ENCODE results near the gene RGR. TPM values are rescaled to one million over a fixed set of nuclear protein-coding genes. Genes with fewer than 3 reads are reported as not detected.

RGR gene
- total RNA-seq, 1 experiment from 2014 or later: not detected

DNA sequence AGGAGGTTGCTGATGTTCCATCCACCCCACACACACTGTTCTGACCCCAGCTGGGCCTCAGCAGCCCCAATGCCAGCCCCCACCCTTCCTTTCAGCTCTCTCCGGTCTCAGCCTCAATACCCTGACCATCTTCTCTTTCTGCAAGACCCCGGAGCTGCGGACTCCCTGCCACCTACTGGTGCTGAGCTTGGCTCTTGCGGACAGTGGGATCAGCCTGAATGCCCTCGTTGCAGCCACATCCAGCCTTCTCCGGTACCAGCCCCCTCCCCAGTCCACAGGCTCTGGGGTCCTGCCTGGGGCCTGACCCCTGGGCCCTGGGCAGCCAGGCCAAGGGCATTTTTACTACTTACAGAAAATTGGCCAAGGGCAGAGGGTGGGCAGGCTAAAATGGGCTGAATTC, 2.6 kb downstream of the RGR start:
- ChIA-PET POLR2A (no interaction called here), CTCF (no interaction called here)
- DNase-seq: no peak
- Histone ChIP-seq H3K4me1 (no peaks in the 10 kb centered on the region), H3K36me3 (ENCODE audit: control insufficient read depth, insufficient read depth, low read length) (no peaks in the 10 kb centered on the region), H3K27me3 (replicated peaks; ENCODE audit: control insufficient read depth, insufficient read depth, low read length) (peaks cover 3% of the 10 kb centered on the region), H3K9me3 (no peaks in the 10 kb centered on the region), H3K4me3 (ENCODE audit: low read depth, low read length) (no peak overlapping the region)
- H3K27ac Mint-ChIP-seq (ENCODE audit: unreplicated experiment): no peak overlapping the region
- TF ChIP-seq, protein P1, sequence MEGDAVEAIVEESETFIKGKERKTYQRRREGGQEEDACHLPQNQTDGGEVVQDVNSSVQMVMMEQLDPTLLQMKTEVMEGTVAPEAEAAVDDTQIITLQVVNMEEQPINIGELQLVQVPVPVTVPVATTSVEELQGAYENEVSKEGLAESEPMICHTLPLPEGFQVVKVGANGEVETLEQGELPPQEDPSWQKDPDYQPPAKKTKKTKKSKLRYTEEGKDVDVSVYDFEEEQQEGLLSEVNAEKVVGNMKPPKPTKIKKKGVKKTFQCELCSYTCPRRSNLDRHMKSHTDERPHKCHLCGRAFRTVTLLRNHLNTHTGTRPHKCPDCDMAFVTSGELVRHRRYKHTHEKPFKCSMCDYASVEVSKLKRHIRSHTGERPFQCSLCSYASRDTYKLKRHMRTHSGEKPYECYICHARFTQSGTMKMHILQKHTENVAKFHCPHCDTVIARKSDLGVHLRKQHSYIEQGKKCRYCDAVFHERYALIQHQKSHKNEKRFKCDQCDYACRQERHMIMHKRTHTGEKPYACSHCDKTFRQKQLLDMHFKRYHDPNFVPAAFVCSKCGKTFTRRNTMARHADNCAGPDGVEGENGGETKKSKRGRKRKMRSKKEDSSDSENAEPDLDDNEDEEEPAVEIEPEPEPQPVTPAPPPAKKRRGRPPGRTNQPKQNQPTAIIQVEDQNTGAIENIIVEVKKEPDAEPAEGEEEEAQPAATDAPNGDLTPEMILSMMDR (IDR thresholded peaks at IDR 0.05; ENCODE audit: insufficient read depth in 1 of 2, low read depth in 1 of 2, low read length in 1 of 2, severe bottlenecking in 1 of 2, unreplicated experiment in 1 of 2): no peak
- peaks cover 33% of the 10 kb centered on the region for H3K27me3 Mint-ChIP-seq (ENCODE audit: insufficient read depth, unreplicated experiment)
- H3K9me3 Mint-ChIP-seq (ENCODE audit: unreplicated experiment): no peaks in the 10 kb centered on the region
- no peaks in the 10 kb centered on the region for H3K36me3 Mint-ChIP-seq (ENCODE audit: insufficient read depth, unreplicated experiment)
- no TSS peak for BruUV-seq (replicated peaks)
- H3K4me3 Mint-ChIP-seq (ENCODE audit: unreplicated experiment): no peak overlapping the region
- no peaks in the 10 kb centered on the region for H3K4me1 Mint-ChIP-seq (ENCODE audit: low read depth, unreplicated experiment)
- intact Hi-C loops (cut with micrococcal nuclease; ENCODE audit: unreplicated experiment): no loop called here

DNA sequence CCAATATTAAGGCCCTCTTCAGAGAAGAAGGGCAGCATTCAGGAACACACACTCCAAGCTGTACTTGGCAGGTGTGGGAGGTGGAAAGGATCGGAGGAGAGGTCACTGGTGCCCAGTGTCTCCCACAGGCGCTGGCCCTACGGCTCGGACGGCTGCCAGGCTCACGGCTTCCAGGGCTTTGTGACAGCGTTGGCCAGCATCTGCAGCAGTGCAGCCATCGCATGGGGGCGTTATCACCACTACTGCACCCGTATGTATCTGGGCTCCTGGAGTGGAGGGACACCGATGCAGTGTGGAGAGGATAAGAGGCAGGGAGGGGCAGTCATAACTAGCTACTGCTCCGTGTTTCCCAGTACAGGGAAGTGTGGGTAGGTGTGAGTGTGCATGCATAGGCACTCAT, 3.9 kb downstream of the RGR start:
- BruUV-seq (replicated peaks): no TSS peak
- H3K27me3 Mint-ChIP-seq (ENCODE audit: insufficient read depth, unreplicated experiment): peaks cover 37% of the 10 kb centered on the region
- no peaks in the 10 kb centered on the region for H3K4me1 Mint-ChIP-seq (ENCODE audit: low read depth, unreplicated experiment)
- POLR2A ChIA-PET: no interaction called here
- intact Hi-C loops (cut with micrococcal nuclease; ENCODE audit: unreplicated experiment): no loop called here
- no peak for DNase-seq
- CTCF ChIA-PET: no interaction called here
- H3K27me3 ChIP-seq (replicated peaks; ENCODE audit: control insufficient read depth, insufficient read depth, low read length): peaks cover 3% of the 10 kb centered on the region
- no peaks in the 10 kb centered on the region for H3K4me1 ChIP-seq
- H3K36me3 ChIP-seq (ENCODE audit: control insufficient read depth, insufficient read depth, low read length): no peaks in the 10 kb centered on the region
- H3K9me3 ChIP-seq: no peaks in the 10 kb centered on the region
- no peaks in the 10 kb centered on the region for H3K36me3 Mint-ChIP-seq (ENCODE audit: insufficient read depth, unreplicated experiment)
- H3K4me3 Mint-ChIP-seq (ENCODE audit: unreplicated experiment): no peak overlapping the region
- H3K4me3 ChIP-seq (ENCODE audit: low read depth, low read length): no peak overlapping the region
- H3K27ac Mint-ChIP-seq (ENCODE audit: unreplicated experiment): no peak overlapping the region
- TF ChIP-seq, protein P1 (IDR thresholded peaks at IDR 0.05; ENCODE audit: insufficient read depth in 1 of 2, low read depth in 1 of 2, low read length in 1 of 2, severe bottlenecking in 1 of 2, unreplicated experiment in 1 of 2): no peak
- H3K9me3 Mint-ChIP-seq (ENCODE audit: unreplicated experiment): no peaks in the 10 kb centered on the region

DNA sequence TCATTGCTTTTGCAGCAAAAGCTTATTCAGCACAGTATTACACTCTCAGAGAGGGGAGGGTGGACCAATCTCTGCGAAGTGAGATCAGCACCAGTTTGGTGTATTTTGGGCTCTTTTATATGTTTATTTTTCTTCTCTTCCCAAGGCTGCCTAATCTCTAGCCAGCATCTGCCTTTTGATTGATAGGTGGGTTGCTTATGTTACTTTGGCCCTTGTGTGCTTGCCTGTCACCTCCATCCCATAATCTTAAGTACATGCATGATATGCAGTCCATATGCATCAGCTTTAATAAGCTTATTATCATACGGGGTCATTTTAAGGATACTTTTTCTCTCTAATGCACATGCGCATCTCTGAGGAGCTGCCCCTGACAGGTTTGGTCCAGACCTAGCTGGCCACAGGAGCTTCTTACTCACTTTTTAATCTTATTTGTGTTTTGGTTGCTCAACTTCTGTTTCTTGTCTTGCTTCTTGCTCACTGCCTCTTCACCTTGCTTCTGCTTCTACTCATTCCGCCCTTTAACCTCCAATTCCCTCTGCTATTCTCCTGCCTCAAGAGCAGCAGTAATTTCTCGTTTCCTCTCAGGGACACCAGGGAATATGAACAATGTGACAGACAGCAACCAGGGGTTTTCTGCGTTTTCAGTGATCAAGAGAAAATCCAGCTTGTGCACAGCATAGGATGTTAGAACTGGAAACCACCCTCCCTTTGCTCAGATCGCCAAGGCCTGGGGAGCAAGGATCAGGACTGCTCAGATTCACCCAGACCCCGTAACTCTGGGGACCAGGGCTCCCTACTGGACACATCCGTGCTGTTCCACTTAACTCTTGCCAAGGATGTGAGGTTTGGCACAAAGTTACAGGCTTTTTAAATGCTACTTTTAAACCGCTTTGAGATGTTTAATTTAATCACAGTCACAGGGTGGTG, 10.0 kb downstream of the RGR start:
- no peaks in the 10 kb centered on the region for H3K9me3 Mint-ChIP-seq (ENCODE audit: unreplicated experiment)
- BruUV-seq (replicated peaks): no TSS peak
- Histone ChIP-seq H3K9me3 (0 out of 2 replicates have a peak, but pooled peaks cover 3% of the 10 kb centered on the region), H3K4me1 (no peaks in the 10 kb centered on the region), H3K4me3 (ENCODE audit: low read depth, low read length) (no peak overlapping the region), H3K36me3 (ENCODE audit: control insufficient read depth, insufficient read depth, low read length) (no peaks in the 10 kb centered on the region), H3K27me3 (replicated peaks; ENCODE audit: control insufficient read depth, insufficient read depth, low read length) (no peaks in the 10 kb centered on the region; the same call in 1 of the 2 replicates)
- POLR2A ChIA-PET: no interaction called here
- CTCF ChIA-PET: interaction anchor here (0.6 kb wide), 1 partner anchor 8 kb away, joined by 7 read pairs; no protein-coding TSS in a partner anchor
- TF ChIP-seq, protein P1 (IDR thresholded peaks at IDR 0.05; ENCODE audit: insufficient read depth in 1 of 2, low read depth in 1 of 2, low read length in 1 of 2, severe bottlenecking in 1 of 2, unreplicated experiment in 1 of 2): no peak
- intact Hi-C loops (cut with micrococcal nuclease; ENCODE audit: unreplicated experiment): no loop called here
- no peaks in the 10 kb centered on the region for H3K36me3 Mint-ChIP-seq (ENCODE audit: insufficient read depth, unreplicated experiment)
- H3K4me1 Mint-ChIP-seq (ENCODE audit: low read depth, unreplicated experiment): no peaks in the 10 kb centered on the region
- H3K27me3 Mint-ChIP-seq (ENCODE audit: insufficient read depth, unreplicated experiment): peaks cover 19% of the 10 kb centered on the region
- DNase-seq: no peak
- H3K4me3 Mint-ChIP-seq (ENCODE audit: unreplicated experiment): no peak overlapping the region
- H3K27ac Mint-ChIP-seq (ENCODE audit: unreplicated experiment): no peak overlapping the region
